Measurements from ENCODE around the gene PPP1R37. TPM values are rescaled to one million over a fixed set of nuclear protein-coding genes. Genes with fewer than 3 reads are reported as not detected.
A peak's percentile ranks its signal among the peaks of the same experiment; 100 is the strongest.

Gene PPP1R37
- total and polyA plus RNA-seq, 2 of the 8 experiments (the other 6 are each of a cell fraction or from before 2014, with no cell fraction given), result 14.6 to 25.7 TPM

- no peak overlapping the region for H3K4ac ChIP-seq (replicated peaks; ENCODE audit: insufficient read length, low read depth, low read length)
- H3K4me1 ChIP-seq (replicated peaks in 1 of 4; ENCODE audit: control insufficient read depth in 3 of 4, insufficient read depth in 4 of 4, low read length in 3 of 4), result peaks cover 0 to 5% (median 2%) of the 10 kb centered on the region in 4 experiments; a peak in 4 of 7 replicates
- no peak overlapping the region for H3K18ac ChIP-seq (ENCODE audit: extremely low read depth, low read length)
- no peak overlapping the region for H2AFZ ChIP-seq (ENCODE audit: low read length)
- no peak overlapping the region for H2BK20ac ChIP-seq (ENCODE audit: low read length)
- H3K27ac ChIP-seq (ENCODE audit: low read depth, low read length), result no peak overlapping the region
- WGBS, 2 experiments (ENCODE audit: extremely low coverage in 1 of 2, insufficient coverage in 1 of 2, insufficient read length in 1 of 2, insufficient replicate concordance in 2 of 2, low coverage in 1 of 2, low lambda C conversion rate in 2 of 2, missing lambda C conversion rate in 1 of 2), result 95% methylated on average over 14 of the region's 16 CpGs; no CpG with 5 or more reads in 1 of the 2 experiments
- no peaks in the 10 kb centered on the region for H3K27me3 ChIP-seq (replicated peaks in 1 of 4; ENCODE audit: control insufficient read depth in 3 of 4, extremely low read depth in 1 of 4, insufficient read depth in 3 of 4, low read length in 3 of 4)
- H3K9ac ChIP-seq (replicated peaks in 1 of 4; ENCODE audit: extremely low read depth in 1 of 4, low read depth in 3 of 4, low read length in 3 of 4), result no peak overlapping the region
- no peak overlapping the region for H2AK5ac ChIP-seq (ENCODE audit: low read depth, low read length)
- no peaks in the 10 kb centered on the region for H3K23me2 ChIP-seq (ENCODE audit: low read depth, low read length)
- H3K79me2 ChIP-seq (ENCODE audit: control insufficient read depth in 1 of 2, insufficient read depth in 2 of 2, low read length in 2 of 2), result no peaks in the 10 kb centered on the region
- H2BK12ac ChIP-seq (ENCODE audit: low read depth, low read length), result no peak overlapping the region
- no peak overlapping the region for H2BK15ac ChIP-seq (ENCODE audit: low read length)
- no peak overlapping the region for H3K4me2 ChIP-seq (ENCODE audit: insufficient read depth in 1 of 2, low read depth in 2 of 2, low read length in 2 of 2)
- H3K14ac ChIP-seq (ENCODE audit: insufficient read length), result no peak overlapping the region
- peaks cover 0 to 13% of the 10 kb centered on the region in 2 experiments for H4K20me1 ChIP-seq (replicated peaks in 1 of 2; ENCODE audit: control insufficient read depth in 1 of 2, insufficient read depth in 2 of 2, low read length in 2 of 2)
- H4K91ac ChIP-seq (replicated peaks; ENCODE audit: insufficient read length, low read length), result no peak overlapping the region
- TF ChIP-seq USF2 (IDR thresholded peaks at IDR 0.05; ENCODE audit: low read length) (no peak), CHD2 (IDR thresholded peaks at IDR 0.05; ENCODE audit: low read length) (no peak), SUZ12 (IDR thresholded peaks at IDR 0.05; ENCODE audit: low read length) (no peak), SP4 (IDR thresholded peaks at IDR 0.05; ENCODE audit: low read length) (no peak)
- no peak overlapping the region for H2BK120ac ChIP-seq (replicated peaks; ENCODE audit: low read depth, low read length)
- no peaks in the 10 kb centered on the region for H3K9me3 ChIP-seq (ENCODE audit: insufficient read depth in 2 of 2, low read depth in 1 of 2, low read length in 1 of 2)
- no peak for DNase-seq (ENCODE audit: low read depth in 1 of 2, low spot score in 2 of 2)
- H3K56ac ChIP-seq (replicated peaks; ENCODE audit: insufficient read length, low read depth, low read length), result no peak overlapping the region
- H3K79me1 ChIP-seq (ENCODE audit: low read depth, low read length), result no peaks in the 10 kb centered on the region; the same call in none of the 2 replicates
- CTCF ChIA-PET (ENCODE audit: partially characterized antibody), result interaction anchor here (1.6 kb wide), 1 partner anchor 16 kb away, joined by 5 read pairs; no protein-coding TSS in a partner anchor
- H3K23ac ChIP-seq (ENCODE audit: insufficient read length), result no peak overlapping the region
- no peak for FAIRE-seq
- no peak overlapping the region for H2BK5ac ChIP-seq (ENCODE audit: low read depth, low read length)
- peak overlapping the region; percentile 57; the same call in 1 of the 2 replicates for H4K8ac ChIP-seq (ENCODE audit: extremely low read depth, insufficient read depth, low read length)
- H3K4me3 ChIP-seq (ENCODE audit: extremely low read depth in 1 of 4, insufficient read depth in 2 of 4, low read depth in 3 of 4, low read length in 4 of 4), result no peak overlapping the region
- POLR2A ChIA-PET (ENCODE audit: partially characterized antibody), result interaction anchor here (1.1 to 3.6 kb wide), 3 partner anchors 9 to 77 kb away, joined by 3 to 14 read pairs (median 4); partner anchors contain the start of gene NKPD1
- H4K5ac ChIP-seq (ENCODE audit: insufficient read length, low read depth, low read length), result no peak overlapping the region
- no peaks in the 10 kb centered on the region for H3K36me3 ChIP-seq (ENCODE audit: control insufficient read depth in 2 of 4, insufficient read depth in 4 of 4, low read length in 3 of 4)
These were observed 75.9 kb downstream of the PPP1R37 start for GRCh38 chr19:45168767-45169351.
